HG03135 (cell line): ENCODE measurements around the gene ABRACL.
"Not testable (repeated sequence)": the region's sequence is repeated elsewhere in the genome, so short reads cannot be mapped to it uniquely, and the experiment has no call there.

ENCODE experiments used
- ATAC-seq: cut with Tn5 transposase; IDR thresholded peaks from one replicate; pipeline ENCODE4 v1.9.1; 2021; ENCODE audit warnings: mild to moderate bottlenecking, moderate library complexity; ENCODE audit not compliant: unreplicated experiment

Gene ABRACL, protein sequence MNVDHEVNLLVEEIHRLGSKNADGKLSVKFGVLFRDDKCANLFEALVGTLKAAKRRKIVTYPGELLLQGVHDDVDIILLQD

DNA sequence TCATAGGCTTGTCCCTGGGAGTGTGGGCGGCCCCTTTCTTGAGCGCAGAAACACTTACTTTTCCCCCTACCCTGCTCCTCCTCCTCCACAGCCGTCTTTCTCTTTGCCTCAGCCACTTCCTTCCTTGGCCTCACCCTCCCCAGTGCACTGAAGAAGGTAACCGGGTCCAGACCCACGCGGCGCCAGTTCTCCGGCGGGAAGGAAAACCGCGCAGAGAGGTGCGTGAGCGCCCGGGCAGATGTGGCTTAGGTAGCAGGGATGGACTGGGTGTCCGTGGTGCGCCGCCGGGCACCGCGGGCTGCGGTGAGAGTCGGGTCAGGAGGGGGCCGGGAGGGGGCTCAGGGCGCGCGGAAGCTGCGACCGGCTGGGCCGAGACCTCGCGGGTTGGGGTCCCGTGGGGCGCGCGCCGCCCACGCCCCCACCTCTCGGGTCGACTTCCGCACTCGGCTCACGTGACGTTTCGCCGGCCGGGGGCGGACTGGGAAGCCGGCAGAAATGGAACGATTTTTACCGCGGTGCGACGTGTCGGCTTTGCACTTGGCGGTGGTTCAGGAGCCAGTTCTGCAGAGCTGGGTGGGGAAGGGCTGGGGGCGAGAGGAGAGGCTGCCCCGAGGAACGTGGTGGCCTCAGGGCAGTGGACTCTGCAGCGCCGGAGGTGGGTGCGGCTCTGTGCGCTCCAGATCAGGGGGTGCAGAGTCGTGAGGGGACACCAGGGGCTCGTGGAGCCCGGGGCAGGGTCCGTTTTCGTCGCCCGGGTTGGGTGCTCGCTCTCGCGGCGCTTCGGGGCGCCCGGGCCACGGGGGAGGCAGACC, at the start of gene ABRACL:
ABRACL (plus strand) TSS at position 88 of the 812 bp plus-strand sequence. CDS start 5,416 bp downstream, outside the sequence.
- peak; percentile 63 for ATAC-seq

DNA sequence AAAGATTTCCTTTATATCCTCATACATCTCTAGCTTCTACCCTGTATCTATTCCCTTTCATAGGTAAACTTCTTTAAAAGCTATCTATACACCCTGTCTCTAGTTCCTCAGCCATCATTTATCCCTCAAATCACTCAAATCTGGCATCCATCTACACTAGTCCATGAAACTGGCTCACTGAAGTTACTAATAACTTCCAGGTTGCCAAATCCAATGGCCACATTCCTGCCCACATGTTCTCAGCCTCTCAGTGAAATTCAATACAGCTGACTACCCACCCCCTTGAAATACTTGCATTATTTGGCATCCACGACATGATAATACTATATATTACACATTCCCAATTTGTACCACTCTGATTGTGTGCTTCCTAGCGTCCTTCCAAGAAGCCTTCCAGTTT, 49.2 kb upstream of the ABRACL start:
- ATAC-seq, result no peak

- ATAC-seq, result no peak
Measured at GRCh38 chr6:138979813-138980668, 48.5 kb upstream of the ABRACL start.

- ATAC-seq, result no peak
Measured at GRCh38 chr6:138981416-138981815, 47.1 kb upstream of the ABRACL start.

DNA sequence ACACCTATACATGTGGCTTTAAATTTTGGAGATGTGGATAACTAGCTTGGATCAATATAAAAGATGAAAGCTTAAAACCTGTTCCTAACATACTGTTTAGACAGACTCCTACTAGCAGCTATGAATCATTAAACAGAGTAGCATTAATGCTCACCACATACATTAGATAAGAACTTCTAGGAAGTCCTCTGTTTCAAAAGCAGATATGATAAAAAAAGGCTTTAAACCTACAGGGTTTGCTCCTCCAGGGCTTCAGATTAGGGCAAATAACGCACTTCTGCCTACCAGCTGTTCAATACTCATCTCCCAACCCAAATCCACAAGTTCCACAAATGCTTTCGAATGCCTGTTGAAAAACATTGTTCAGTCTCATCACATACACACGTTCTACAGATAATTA, 42.0 kb upstream of the ABRACL start:
- no peak for ATAC-seq

DNA sequence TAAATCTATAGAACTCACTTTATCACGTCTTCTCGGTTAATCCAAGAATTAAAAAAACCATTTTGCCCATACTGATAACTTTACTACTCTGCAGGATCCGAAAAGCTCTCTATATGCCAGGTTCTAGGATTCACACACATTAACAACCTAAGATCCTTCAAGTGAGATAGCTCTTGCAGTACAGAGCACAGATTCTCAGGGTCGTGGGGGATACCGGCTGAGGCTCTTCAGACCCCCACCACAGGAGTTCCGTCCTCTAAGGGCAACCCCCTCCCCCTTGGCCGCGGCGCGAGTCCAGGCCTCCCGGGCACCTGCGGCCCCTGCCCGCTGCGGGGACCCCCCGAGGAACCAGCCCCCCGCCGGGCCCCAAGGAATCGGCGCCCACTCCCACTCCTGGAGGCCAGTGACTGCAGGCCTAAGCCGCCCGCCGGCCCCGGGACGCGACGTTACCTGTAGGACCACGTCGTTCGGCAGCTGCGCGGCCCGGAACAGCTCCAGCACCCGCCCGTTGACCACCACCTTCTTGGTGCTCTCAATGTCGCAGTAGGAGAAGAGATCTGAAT, 41.4 kb upstream of the ABRACL start:
- peak; percentile 0 for ATAC-seq

DNA sequence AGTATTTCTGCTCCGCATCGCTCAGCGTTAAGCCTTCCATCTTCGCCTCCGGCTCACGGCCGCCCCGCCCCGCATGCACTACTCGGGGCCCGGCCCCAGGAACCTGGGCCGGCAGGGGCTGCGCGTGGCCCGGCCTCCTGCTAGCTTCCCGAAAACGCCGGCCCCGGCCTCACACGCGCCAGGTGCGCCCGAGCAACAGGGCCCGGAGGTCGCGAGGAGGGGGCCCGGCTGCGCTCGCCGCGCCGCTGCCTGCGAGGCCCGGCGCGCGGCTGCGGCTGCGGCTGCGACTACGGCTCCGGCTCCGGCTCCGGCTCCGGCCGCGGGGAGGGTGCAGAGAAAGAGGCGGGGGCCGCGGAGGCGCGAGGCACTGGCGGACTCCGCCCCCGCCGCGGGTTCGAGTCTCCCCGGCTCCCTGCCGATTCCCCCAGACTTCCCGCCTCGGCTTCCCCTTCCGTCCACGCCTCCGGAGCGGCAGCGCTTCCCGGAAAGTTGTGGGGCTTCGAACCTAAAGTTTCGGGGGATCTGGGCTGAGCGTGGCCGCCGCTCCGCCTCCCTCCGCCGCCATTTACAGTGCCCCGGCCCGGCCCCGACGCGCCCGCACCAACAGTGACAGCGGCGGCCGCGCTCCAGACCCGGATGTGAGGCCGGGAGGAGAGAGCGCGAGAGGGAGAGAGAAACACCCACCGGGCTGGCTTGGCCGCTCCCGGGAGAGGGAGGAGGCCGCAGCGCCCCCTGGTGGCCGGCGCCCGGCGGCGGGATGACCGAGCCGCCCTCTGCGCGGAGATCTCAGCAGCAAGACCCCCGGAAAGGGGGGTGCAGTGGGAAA, 40.7 kb upstream of the ABRACL start, which contains the start of gene REPS1:
REPS1 (minus strand) TSS at position 611 of the 826 bp plus-strand sequence; CDS start at position 40, 571 bp downstream.
- ATAC-seq, result peak; percentile 93

GRCh38 chr6:138988469-138988834, 40.1 kb upstream of the ABRACL start:
- no peak for ATAC-seq

GRCh38 chr6:138989098-138989983, 39.2 kb upstream of the ABRACL start:
- ATAC-seq, result no peak

DNA sequence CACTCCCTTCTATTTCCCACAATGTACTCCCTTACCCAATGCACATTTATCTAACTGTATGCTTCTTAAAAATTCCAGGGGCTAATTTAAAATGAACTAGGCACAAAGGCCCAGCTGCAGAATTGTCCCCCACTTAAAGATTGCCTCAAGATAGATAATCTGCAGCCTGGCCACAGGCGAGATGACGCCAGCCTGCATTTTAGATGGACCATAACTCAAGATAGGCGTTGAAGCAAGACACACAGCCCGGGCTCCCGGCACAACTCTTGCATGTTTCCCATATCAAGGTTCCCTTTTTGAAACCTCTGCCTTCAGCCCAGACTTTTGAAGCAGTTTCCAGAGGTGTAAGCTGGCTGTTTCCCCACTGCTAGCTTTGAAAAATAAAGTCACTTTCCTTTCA, 37.3 kb upstream of the ABRACL start:
- ATAC-seq, result no peak

GRCh38 chr6:138992965-138993364, 35.6 kb upstream of the ABRACL start:
- ATAC-seq, result not testable (repeated sequence)

GRCh38 chr6:138993410-138993809, 35.1 kb upstream of the ABRACL start:
- ATAC-seq, result not testable (repeated sequence)

GRCh38 chr6:138996524-138996923, 32.0 kb upstream of the ABRACL start:
- ATAC-seq, result no peak

DNA sequence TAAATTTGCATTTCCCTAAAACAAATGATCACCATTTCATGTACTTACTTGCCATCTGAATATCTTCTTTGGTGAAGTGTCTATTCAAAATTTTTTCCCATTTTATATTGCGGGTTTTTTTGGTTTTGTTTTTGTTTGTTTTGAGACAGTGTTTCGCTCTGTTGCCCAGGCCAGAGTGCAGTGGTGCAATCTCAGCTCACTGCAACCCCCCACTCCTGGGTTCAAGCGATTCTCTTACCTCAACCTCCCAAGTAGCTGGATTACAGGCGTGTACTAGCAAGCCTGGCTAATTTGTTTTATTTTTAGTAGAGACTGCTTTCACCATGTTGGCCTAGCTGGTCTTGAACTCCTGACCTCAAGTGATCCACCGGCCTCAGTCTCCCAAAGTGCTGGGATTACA, 31.4 kb upstream of the ABRACL start:
- ATAC-seq, result no peak

GRCh38 chr6:138999949-139000725, 28.4 kb upstream of the ABRACL start:
- ATAC-seq, result no peak

DNA sequence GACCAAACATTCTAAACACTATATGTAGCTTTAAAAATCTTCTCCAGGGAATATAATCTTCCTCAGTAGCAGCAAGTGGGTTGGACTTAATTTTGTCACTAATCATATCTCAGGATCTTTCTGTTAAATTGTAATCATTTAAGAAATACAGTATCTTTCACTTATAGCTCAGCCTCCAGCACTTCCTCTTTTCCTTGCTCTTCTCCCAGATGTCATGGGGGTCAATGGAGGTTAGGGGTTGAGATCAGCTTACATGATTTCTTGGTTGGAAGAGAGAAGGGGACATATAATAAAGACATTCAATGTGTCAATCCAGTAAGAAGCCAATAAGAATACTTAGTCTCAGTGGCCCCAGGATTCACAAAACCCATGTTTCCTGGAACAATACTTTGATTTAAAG, 24.8 kb upstream of the ABRACL start:
- ATAC-seq, result no peak

GRCh38 chr6:139006477-139006876, 22.1 kb upstream of the ABRACL start:
- ATAC-seq, result no peak

- no peak for ATAC-seq
Measured at GRCh38 chr6:139007428-139007827, 21.1 kb upstream of the ABRACL start.

DNA sequence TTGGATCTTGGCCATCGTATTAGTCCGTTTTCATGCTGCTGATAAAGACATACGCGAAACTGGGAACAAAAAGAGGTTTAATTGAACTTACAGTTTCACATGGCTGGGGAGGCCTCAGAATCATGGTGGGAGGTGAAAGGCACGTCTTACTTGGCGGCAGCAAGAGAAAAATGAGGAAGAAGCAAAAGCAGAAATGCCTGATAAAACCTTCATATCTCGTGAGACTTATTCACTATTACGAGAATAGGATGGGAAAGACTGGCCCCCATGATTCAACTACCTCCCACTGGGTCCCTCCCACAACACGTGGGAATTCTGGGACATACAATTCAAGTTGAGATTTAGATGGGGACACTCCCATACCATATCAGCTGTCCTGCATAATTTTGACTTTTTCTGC, 20.4 kb upstream of the ABRACL start:
- no peak for ATAC-seq
